Measurements from ENCODE around the gene VSNL1.

DNA sequence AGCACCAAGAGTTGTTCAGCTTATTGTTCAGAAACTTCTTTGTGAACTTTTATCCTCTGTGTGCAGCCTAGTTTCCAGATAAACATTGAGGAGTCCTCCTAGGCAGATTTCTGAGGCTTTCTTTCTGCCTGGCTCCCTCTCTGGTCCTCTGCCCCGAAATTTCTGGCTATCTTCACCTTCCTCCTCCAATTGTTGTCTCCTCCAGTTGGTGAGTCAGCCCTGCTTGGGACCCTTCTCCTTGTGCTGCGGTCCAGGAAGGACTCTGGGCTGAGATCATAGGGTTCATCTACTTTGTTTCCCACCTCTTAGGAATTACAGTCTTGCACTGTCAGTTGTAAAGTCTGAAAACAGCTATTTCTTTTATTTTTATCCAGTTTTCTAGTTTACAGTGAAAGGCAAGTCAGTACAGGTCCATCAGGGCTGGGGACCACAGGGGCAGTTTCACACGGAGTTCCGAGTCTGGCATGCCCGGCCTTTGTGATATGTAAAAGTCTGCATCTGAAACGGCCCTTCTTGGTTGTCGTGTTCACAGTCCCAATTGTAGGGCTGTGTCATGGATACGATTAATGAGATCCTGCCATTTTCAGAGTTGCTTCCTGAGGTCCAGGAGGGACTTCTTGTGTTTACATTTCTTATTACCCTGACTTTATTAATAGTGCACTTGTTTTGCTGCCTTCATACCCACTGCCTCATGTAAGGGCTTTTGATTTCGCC is 112.3 kb downstream of the VSNL1 start:
- no peak for TF ChIP-seq EZH2 (IDR thresholded peaks at IDR 0.05; ENCODE audit: borderline replicate concordance, low read length)
- TF ChIP-seq, protein P1, sequence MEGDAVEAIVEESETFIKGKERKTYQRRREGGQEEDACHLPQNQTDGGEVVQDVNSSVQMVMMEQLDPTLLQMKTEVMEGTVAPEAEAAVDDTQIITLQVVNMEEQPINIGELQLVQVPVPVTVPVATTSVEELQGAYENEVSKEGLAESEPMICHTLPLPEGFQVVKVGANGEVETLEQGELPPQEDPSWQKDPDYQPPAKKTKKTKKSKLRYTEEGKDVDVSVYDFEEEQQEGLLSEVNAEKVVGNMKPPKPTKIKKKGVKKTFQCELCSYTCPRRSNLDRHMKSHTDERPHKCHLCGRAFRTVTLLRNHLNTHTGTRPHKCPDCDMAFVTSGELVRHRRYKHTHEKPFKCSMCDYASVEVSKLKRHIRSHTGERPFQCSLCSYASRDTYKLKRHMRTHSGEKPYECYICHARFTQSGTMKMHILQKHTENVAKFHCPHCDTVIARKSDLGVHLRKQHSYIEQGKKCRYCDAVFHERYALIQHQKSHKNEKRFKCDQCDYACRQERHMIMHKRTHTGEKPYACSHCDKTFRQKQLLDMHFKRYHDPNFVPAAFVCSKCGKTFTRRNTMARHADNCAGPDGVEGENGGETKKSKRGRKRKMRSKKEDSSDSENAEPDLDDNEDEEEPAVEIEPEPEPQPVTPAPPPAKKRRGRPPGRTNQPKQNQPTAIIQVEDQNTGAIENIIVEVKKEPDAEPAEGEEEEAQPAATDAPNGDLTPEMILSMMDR (IDR thresholded peaks at IDR 0.05; ENCODE audit: low read length), result no peak
